GM19324 (cell line): Measurements from ENCODE around the gene UBXN4.
"Not testable (repeated sequence)": the region's sequence is repeated elsewhere in the genome, so short reads cannot be mapped to it uniquely, and the experiment has no call there.

ENCODE experiments used
- ATAC-seq: cut with Tn5 transposase; IDR thresholded peaks from one replicate; pipeline ENCODE4 v1.9.1; 2021; ENCODE audit warnings: mild to moderate bottlenecking, moderate library complexity; ENCODE audit not compliant: unreplicated experiment, low FRiP score

The UBXN4 gene

GRCh38 chr2:135762022-135762421 lies 20.4 kb downstream of the UBXN4 start:
- ATAC-seq, result no peak

GRCh38 chr2:135762530-135762929 lies 20.9 kb downstream of the UBXN4 start:
- ATAC-seq, result no peak

GRCh38 chr2:135768863-135769262 lies 27.2 kb downstream of the UBXN4 start:
- ATAC-seq, result no peak

- no peak for ATAC-seq
Observed at GRCh38 chr2:135773319-135773718, 31.7 kb downstream of the UBXN4 start.

- no peak for ATAC-seq
Observed at GRCh38 chr2:135773917-135774316, 32.3 kb downstream of the UBXN4 start.

- ATAC-seq, result no peak
Observed at GRCh38 chr2:135775420-135775819, 33.8 kb downstream of the UBXN4 start.

- ATAC-seq, result no peak
Observed at GRCh38 chr2:135776367-135776766, 34.7 kb downstream of the UBXN4 start.

GRCh38 chr2:135782231-135782630 lies 40.6 kb downstream of the UBXN4 start:
- ATAC-seq, result no peak

- no peak for ATAC-seq
Observed at GRCh38 chr2:135783439-135783838, 41.8 kb downstream of the UBXN4 start.

- ATAC-seq, result no peak
Observed at GRCh38 chr2:135785032-135785431, 43.4 kb downstream of the UBXN4 start.

GRCh38 chr2:135786823-135787222 lies 45.2 kb downstream of the UBXN4 start:
- no peak for ATAC-seq

GRCh38 chr2:135790423-135790822 lies 48.8 kb downstream of the UBXN4 start:
- no peak for ATAC-seq

- ATAC-seq, result no peak
Observed at GRCh38 chr2:135791418-135792190, 49.9 kb downstream of the UBXN4 start.

- no peak for ATAC-seq
Observed at GRCh38 chr2:135792401-135793150, 50.9 kb downstream of the UBXN4 start.

- ATAC-seq, result not testable (repeated sequence)
Observed at GRCh38 chr2:135795641-135796040, 54.0 kb downstream of the UBXN4 start.

- no peak for ATAC-seq
Observed at GRCh38 chr2:135796606-135797005, 55.0 kb downstream of the UBXN4 start.

GRCh38 chr2:135797497-135798274 lies 56.0 kb downstream of the UBXN4 start:
- peak; percentile 70 for ATAC-seq

GRCh38 chr2:135798275-135798705 lies 56.6 kb downstream of the UBXN4 start:
- ATAC-seq, result no peak

- ATAC-seq, result no peak
Observed at GRCh38 chr2:135798762-135799161, 57.1 kb downstream of the UBXN4 start.

GRCh38 chr2:135799738-135800137 lies 58.1 kb downstream of the UBXN4 start:
- ATAC-seq, result no peak
